ENCODE measurements around the gene PRSS35.
"Not testable (repeated sequence)": the region's sequence is repeated elsewhere in the genome, so short reads cannot be mapped to it uniquely, and the experiment has no call there.

Gene PRSS35

GRCh38 chr6:83470587-83470986 lies 41.7 kb upstream of the PRSS35 start:
- no peak for DNase-seq (ENCODE audit: low read depth in 2 of 2)
- TF ChIP-seq CTCF (IDR thresholded peaks at IDR 0.05; ENCODE audit: low read depth, low read length) = no peak
- no peak overlapping the region for H3K4me3 ChIP-seq (replicated peaks in 1 of 2; ENCODE audit: low read depth in 2 of 2, low read length in 2 of 2)

- no peak for DNase-seq (ENCODE audit: low read depth in 2 of 2)
- no peak for TF ChIP-seq CTCF (IDR thresholded peaks at IDR 0.05; ENCODE audit: low read depth, low read length)
Observed at GRCh38 chr6:83472767-83473166, 39.6 kb upstream of the PRSS35 start.

GRCh38 chr6:83474309-83474708 lies 38.0 kb upstream of the PRSS35 start:
- no peak for TF ChIP-seq CTCF (IDR thresholded peaks at IDR 0.05; ENCODE audit: low read depth, low read length)
- H3K4me3 ChIP-seq (replicated peaks in 1 of 2; ENCODE audit: low read depth in 2 of 2, low read length in 2 of 2) = no peak overlapping the region
- peak; percentile 7 to 37 for DNase-seq (ENCODE audit: low read depth in 2 of 2)

More at GRCh38 chr6:83472767-83473166, 39.6 kb upstream of the PRSS35 start:
- no peak overlapping the region for H3K4me3 ChIP-seq (replicated peaks in 1 of 2; ENCODE audit: low read depth in 2 of 2, low read length in 2 of 2)

- H3K4me3 ChIP-seq (replicated peaks in 1 of 2; ENCODE audit: low read depth in 2 of 2, low read length in 2 of 2) = no peak overlapping the region
- TF ChIP-seq CTCF (IDR thresholded peaks at IDR 0.05; ENCODE audit: low read depth, low read length) = no peak
- no peak for DNase-seq (ENCODE audit: low read depth in 2 of 2)
Observed at GRCh38 chr6:83476971-83477370, 35.4 kb upstream of the PRSS35 start.

- no peak for DNase-seq (ENCODE audit: low read depth in 2 of 2)
- H3K4me3 ChIP-seq (replicated peaks in 1 of 2; ENCODE audit: low read depth in 2 of 2, low read length in 2 of 2) = no peak overlapping the region
- TF ChIP-seq CTCF (IDR thresholded peaks at IDR 0.05; ENCODE audit: low read depth, low read length) = no peak
Observed at GRCh38 chr6:83479389-83479788, 32.9 kb upstream of the PRSS35 start.

GRCh38 chr6:83480470-83480869 lies 31.9 kb upstream of the PRSS35 start:
- H3K4me3 ChIP-seq (replicated peaks in 1 of 2; ENCODE audit: low read depth in 2 of 2, low read length in 2 of 2) = no peak overlapping the region
- no peak for TF ChIP-seq CTCF (IDR thresholded peaks at IDR 0.05; ENCODE audit: low read depth, low read length)
- no peak for DNase-seq (ENCODE audit: low read depth in 2 of 2)

- not testable (repeated sequence) for DNase-seq (ENCODE audit: low read depth in 2 of 2); H3K4me3 ChIP-seq (replicated peaks in 1 of 2; ENCODE audit: low read depth in 2 of 2, low read length in 2 of 2)
Observed at GRCh38 chr6:83481938-83482337, 30.4 kb upstream of the PRSS35 start.
